DMS 273 (cell line): Measurements from ENCODE around the gene PLD3.
"Not testable (repeated sequence)": the region's sequence is repeated elsewhere in the genome, so short reads cannot be mapped to it uniquely, and the experiment has no call there.

Experiments
- DNase-seq: peaks from one replicate; lab custom pipeline; 2025; ENCODE audit not compliant: unreplicated experiment; lab: John Stamatoyannopoulos, UW

PLD3 gene

DNA sequence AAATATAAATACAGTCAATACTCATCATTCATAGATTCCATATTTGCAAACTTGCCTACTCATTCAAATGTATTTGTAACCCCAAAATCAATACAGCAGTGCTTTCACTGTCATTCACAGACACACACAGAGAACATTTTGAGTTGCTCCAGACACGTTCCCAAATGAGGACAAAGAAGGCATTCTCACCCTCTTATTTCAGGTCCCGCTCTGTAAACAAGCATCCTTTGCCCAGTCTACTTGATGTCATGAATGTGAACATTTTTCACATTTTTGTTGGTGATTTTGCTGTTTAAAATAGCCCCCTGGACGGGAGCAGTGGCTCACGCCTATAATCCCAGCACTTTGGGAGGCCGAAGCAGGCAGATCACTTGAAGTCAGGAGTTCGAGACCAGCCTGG, 15.8 kb upstream of the PLD3 start:
- DNase-seq: no peak

DNA sequence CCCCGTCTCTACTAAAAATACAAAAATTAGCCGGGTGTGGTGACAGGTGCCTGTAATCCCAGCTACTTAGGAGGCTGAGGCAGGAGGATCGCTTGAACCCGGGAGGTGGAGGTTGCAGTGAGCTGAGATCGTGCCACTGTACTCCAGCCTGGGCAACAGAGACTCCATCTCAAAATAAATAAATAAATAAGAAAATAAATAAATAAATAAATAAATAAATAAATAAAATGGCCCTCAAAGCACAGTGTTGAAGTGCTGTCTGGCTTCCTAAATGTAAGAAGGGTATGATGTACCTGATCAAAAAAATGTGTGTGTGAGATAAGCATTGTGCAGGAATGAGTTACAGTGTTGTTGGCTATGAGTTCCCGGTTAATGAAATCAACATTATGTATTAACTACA, 15.4 kb upstream of the PLD3 start:
- DNase-seq: not testable (repeated sequence)

DNA sequence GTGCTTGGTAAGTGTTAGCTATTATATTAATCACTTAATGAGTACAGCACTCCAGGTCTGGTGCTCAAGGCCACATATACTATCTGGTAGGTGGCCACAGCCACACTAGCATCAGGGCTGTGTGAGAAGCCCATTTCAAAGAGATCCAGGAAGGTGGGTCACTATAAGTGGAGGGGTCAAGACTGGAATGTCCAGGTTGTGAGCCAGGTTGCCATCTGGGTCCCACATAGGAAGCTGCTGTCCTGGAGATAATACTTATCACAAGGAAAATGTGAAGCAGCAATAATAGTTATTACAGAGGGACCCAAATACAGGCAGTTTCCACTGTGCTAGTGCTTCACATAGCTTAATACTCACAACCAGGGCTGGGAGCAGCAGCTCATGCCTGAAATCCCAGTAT, 13.4 kb upstream of the PLD3 start:
- no peak for DNase-seq

DNA sequence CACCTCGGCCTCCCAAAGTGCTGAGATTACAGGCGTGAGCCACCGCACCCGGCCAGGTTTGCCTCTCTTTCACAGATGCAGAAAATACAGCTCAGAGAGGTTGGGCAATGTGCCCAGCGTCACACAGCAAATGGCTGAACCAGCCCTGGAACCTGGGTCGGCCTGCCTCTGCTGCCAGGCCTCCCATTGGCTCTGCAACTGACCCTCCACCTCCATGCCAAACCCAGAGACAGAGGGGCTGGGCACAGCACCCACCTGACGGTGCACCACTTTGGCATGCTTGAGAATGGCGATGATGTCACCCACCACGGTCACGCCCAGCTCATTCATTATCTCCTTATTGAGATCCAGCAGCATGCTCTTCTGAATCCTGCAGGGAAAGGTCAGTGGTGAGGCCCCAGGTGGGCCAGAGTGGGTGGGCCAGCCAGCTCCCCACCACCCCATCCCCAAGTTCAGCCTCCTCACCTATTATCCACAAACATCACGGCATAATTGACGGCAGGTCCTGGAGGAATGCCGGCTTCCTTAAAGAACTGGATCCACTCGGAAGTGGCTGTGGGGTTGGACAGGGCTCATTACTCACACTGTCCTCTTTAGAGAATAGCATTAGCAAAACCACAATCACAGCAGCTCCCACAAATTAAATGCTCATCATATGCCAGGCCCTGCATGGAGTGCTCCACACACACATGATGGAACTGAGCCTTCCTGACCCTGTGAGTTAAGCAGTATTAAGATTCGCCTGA, 12.5 kb upstream of the PLD3 start:
- DNase-seq: no peak

DNA sequence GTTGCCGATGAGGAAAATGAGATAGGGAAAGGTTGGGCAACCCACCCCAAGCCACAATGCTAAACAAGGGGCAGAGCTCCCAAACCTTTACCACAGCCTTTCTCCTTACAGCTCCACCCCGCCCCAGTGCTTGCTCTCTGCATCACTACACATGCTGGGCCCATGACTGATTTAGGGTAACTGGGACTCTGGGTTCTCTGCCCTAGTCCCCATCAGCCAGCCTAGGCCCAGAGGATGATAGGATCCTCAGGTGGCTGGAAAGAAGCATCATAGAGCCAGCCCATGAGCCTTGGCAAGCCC, 11.9 kb upstream of the PLD3 start:
- DNase-seq: no peak

DNA sequence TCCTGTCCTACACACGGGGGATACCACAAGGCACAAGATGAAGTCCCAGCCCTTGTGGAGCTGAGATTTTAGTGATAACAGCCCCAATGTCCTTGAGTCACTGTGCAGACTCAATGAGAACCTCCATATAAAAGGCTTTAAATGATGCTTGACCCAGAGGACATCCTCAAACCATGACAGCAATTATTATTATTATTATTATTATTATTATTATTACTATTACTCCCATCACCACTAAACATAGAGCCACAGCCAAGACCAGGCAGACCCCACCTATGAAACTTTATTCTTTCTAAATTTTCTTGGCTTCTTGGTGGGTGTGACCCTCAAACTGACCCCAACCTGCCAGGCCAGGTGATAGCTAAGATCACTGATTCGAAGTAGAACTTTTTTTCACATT, 11.4 kb upstream of the PLD3 start:
- DNase-seq: no peak

DNA sequence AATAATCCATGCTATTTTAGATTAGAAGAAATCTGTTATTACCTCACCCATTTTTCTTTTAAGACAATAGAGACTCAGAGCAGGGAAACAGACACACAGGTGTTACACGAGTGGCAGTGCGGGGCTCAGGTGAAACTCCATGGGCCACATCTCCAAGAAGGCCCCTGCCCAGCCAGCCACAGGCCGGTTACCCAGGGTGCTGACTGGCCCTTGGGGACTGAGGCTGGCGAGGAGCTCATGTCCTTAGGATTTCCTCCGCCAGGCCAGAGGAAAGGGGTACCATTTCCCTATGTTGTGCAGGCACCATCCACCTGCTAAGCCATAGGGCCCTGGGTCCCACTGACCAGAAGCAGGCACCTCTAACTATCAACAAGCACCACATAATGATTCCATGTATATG, 10.9 kb upstream of the PLD3 start:
- no peak for DNase-seq

DNA sequence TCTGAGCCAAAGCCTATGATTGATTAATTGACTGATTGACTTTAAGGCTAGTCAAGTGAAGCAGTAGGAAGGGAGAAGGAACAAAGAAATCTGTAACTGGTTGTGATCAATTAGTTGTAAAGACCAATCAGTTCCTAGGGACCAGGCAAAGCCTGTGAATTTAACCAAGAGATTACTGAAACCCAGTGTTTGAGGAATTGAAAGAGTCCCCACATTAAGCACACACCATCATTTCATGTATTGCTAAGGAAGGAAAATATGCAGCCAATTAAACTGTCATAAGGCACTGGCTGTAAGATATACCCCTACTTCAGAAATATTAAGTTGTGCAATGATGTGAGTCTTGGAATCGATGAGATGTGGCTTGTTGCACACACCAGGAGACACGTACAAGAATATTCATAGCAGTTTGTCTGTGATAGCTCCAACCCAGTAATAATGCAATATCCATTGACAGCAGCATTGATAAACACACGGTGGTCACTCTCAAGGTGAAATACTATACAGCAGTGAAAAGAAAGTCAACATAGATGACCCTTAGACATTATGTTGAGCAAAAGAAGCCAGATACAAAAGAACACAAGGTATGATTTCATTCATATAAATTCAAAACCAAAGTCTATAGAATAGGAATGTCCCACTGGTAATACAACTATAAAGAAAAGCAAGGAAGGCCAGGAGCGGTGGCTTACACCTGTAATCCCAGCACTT, 9.3 kb upstream of the PLD3 start:
- no peak for DNase-seq

DNA sequence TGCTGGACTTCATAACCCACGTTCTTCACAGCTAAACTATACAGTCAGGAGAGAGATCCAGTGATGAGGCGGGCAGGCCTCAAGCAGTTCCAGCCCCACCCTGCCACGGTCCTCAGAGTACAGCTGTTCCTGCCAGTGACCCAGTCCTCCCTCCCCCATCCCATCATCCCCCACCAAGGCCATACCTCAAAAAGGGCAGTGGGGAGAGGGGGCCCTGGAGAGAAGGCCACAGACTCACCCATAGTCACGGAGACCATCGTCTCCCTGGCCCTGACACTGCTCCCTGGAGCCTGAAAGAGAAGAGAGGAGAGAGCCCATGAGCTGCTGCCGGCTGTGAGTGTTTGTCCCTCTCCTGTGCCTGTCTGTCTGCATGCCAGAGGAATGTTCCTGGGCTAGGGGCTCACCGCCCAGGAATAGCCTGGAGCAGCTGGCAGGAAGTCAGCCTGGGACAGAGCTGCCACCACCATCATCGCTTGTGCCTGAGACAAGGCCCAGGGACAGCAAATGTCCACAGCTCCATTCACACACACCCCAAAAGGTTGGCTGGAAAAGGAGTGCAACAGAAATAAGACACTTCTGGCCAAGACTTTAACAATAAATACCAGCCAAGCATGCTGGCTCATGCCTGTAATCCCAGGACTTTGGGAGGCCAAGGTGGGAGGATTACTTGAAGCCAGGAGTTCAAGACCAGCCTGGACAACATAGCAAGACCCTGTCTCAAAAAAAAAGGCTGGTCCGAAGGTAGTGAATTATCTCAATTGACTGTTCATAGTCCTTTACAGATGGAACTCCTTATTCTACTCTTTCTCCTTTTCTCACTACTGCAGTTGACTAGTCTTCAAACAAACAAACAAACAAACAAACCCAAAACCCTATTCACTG, 6.7 kb upstream of the PLD3 start:
- no peak for DNase-seq

DNA sequence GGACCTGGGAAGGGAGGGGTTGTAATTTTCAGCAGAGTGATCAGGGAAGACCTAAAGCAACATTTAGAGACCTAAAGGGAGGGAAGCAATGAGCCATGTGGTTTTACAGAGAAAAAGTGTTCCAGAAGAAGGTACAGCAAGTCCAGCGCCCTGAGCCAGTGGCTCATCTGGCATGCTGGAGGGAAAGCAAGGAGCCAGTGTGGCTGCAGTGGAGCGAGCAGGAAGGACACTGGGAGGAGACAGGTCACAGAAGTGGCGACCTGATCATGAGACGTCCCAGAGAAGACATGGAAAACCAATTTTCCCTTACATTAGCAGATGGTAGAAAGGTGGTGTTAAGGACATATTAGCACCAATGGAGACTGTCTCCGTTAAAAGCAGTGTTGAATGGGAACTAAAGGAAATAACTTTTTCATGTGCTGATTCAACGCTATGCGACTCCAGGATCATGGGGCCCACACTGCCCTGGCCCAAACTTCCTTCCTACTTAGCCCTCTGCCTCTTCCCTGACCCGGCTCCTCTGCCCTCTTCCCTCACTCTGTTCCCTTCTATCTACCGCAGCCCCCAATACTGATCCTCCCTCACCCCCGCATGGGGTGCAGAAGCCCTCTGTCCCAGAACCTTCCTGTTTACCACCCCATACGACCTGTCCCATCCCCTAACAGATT, 5.7 kb upstream of the PLD3 start:
- no peak for DNase-seq

DNA sequence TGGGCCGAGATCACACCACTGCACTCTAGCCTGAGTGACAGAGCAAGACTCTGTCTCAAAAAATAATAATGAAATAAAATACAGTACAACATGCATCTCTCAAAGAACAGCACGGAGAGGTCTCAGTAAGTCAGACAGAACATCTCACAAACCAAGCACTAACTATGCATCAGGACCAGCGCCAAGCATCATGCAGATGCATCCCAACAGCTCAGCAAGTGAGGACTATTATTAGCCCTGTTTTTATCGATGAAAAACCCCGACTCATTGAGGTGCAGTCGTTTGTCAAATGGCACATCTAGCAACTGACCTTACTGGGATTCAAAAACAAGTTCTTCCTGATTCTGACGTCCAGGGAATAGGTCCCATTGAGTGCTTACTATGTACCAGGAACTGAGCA, 4.1 kb upstream of the PLD3 start:
- no peak for DNase-seq

DNA sequence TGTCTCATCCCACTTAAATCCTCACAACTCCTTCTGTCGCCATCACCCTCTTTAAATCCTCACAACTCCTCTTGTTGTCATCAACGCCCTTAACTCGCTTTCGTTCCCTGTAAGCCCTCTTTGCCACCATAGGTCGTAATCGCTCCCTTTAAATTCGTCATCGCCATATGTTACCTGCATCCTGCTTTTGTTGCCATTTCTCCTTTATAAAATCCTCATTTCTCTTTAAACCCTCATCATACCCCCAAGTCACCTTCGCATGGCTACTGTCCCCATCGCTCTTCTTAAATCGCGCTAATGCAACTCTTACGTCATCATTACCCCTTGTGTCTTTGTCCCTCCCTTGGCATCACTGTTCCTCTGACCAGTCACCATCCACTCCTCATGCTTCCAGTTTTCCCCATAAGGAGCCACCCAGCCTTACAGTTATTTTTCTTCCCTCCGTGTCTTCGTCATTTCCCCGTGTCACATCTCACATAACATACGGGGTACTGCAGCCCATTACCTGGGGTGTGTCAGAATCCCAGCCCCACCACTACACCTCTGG, 539 bp downstream of the PLD3 start:
- DNase-seq: peak; percentile 75

DNA sequence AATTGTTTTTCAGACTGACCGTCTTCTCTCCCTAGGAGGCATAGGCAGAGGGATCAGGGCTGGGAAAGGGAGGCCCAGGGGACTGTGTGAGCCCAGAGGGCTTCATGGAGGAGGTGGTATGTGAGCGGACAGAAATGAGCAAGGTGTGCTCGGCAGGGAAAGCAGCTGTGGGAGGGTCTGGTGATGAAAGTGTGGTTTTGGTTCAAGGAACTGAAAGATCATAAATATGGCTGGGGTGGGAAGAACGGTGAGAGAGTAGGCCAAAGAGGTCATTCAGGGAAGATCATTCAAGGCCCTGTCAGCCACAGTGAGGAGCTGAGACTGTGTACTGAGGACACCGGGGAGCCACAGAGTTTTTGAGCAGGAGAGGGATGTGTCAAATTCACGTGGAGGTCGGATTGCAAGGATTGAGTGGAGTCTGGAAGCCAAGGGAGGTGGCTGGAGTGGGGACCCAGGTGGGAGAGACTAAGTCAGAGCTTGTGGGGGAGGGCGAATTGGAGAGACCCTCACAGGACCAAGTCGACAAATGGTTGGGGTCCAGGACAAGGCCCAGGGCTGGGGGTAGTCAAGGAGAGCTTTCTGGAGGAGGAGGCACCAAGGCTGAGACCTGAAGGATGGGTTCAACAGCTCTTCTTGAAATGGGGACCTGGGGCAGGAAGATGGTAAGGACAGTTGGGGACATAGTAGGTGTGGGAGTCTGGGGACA, 7.6 kb downstream of the PLD3 start:
- no peak for DNase-seq

DNA sequence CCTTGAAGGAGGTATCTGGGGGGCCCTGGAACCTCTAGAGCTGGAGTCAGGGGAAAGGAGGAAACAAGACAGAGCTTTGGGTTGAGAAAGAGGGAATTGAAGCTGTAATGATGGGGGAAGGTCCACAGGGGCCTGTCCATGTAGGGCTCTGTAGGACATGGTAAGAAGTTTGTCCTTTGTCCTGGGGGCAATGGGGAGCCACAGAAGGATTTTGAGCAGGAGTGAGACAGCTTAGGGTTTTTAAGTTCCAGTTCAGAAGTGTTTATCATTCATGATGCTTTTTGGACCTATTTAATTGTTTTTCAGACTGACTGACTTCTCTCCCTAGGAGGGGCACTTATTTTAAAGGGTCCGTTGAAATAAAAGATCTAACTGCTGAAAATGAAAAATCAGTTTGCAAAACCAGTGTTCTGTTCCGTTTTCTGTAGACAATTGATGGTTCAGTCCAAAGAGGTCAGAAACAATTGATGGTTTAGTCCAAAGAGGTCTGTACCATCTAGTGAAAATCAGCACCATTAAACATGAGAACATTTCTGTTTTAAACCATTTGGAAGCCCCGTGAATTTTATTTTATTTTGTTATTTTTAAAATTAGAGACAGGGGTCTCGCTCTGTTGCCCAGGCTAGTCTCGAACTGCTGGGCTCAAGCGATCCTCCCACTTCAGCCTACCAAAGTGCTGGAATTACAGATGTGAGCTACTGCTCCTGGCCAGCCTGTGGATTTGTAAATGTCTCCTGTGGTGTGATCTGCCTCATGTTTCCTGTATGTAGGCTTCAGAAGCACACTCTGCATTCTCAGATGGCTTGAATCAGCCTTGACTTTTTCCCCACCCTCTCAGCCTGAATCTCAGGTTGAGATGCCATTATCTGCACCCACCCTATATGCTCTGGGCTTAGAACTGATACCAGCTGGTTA, 8.4 kb downstream of the PLD3 start:
- no peak for DNase-seq

DNA sequence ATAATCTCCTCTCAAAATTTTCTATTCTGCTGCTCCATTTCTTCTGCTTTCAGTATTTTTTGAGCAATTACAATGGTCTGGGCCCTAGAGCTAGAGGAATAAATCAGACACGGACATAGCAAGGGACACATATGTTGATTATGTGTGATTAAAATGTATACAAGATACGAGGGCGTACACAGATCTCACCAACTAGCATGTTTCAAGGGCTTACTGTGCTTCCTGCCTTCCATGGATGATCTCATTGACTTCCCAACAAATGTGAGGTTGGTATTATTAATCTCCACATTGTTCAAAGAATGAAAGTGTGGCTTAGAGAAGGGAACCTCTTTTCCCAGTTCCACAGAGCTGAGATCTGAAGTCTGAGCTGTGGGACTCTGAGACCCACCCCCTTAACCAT, 9.1 kb downstream of the PLD3 start:
- DNase-seq: no peak

DNA sequence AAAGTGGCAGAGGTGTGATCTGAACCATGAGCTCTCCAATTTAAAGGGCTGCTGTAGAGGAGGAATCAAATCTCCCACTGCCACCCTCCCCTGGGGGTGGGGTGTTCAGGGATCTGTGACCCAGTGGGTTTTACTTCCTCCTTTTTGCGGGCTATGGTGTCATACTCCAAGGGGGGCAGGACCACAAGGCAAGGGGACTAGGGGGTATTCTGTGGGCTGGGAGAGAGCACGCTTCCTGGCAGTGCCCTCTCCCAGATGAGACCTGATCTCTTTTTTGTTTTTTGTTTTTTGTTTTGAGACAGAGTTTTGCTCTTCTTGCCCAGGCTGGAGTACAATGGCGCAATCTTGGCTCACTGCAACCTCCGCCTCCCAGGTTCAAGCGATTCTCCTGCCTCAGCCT, 10.3 kb downstream of the PLD3 start:
- DNase-seq: no peak

DNA sequence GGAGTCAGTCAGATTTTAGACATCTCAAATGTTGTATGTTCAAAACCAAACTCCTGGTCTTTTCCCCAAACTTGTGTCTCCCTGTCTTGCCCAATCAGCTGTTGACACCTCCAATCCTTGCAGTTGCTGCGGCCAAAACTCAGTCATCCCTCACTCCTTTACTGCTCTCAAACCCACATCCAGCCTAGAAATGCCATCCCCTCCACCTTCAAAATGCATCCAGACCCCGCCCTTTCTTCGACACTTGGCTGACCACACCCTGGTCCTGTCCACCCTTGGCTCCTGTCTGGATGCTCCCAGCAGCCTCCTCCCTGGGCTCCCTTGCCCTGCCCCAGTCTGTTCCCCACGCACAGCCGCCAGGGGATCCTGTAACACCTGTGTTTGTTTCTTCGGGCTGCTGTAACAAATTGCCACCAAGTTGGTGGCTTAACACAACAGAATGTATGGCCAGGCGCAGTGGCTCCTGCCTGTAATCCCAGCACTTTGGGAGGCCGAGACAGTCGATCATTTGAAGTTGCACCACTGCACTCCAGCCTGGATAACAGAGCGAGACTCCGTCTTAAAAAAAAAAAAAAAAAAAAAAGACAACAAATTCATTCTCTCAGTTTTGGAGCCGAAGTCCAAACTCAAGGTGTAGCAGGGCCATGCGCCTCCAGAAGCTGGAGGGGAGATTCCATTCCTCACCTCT, 11.7 kb downstream of the PLD3 start:
- no peak for DNase-seq

DNA sequence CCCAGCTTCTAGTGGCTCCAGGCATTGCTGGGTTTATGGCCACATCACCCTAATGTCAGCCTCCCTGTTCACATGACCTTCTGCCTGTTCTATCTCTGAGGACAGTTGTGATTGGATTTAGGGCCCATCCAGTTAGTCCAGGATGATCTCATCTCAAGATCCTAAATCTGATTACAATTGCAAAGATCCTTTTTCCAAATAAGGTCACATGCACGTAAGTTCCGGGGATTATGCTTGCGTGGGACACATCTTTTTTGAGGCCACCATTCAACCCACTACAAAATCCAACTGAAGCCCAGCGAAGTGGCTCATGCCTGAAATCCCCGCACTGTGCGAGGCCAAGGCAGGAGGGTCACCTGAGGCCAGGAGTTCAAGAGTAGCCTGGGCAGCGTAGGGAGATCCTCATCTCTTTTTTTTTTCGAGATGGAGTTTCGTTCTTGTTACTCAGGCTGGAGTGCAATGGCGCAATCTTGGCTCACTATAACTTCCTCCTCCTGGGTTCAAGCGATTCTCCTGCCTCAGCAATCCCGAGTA, 12.3 kb downstream of the PLD3 start:
- DNase-seq: no peak

DNA sequence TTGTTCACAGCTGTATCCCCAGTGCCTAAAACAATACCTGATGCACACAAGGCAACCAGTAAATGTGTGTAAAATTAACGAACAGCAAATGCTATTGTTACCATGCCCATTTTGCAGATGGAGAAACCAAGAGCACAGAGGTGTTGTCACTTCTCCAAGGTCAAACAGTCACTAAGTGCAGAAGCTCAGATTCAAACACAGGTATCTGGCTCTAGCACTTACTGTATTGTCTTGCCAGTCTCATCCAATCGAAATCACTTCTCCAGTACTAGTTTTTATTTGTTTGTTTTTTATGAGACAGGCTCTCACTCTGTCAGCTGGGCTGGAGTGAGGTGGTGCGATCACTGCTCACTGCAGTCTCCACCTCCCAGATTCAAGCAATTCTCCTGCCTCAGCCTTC, 13.7 kb downstream of the PLD3 start:
- DNase-seq: no peak
